Heart left ventricle (tissue), 13 donors: ENCODE data around the gene KRT40.

Experiments used
- POLR2A ChIP-seq, 2 donors: fragments of 450-650 bp; IDR thresholded peaks; one replicate each; pipeline ENCODE4 v1.6.1; 2017; ENCODE audit warnings: antibody characterized with exemption in 2 of 2, mild to moderate bottlenecking in 2 of 2, moderate library complexity in 2 of 2
- TF ChIP-seq, protein P1 (sequence below), 12 donors: fragments of 200-600 bp; sonication (generic) in 4 of 12; IDR thresholded peaks; one replicate each; pipeline versions ENCODE4 v1.5.0 to v1.8.0; 2018 to 2022; ENCODE audit warnings: antibody characterized with exemption in 12 of 12, mild to moderate bottlenecking in 5 of 12
- donor health status: ischemic (EF 13 %, LVEDD 7.1; RV severe dilation, severe dysfunction).
- donor health status: DM: no; HTN: yes; CAD: no.
- donor health status: DM: no; HTN: no; CAD: no.
- donor health status: ischemic (EF 25% LVEDD 6.9; RV normal size, moderate dysfunction).
- donor health status: ischemic (EF 25% LVEDD 5.7; RV mildly dilated, moderate dysfunction).
- donor health status: ischemic (EF 35%, LVEDD 5.7; RV mildly dilated, moderate dysfunction).
- donor health status: nonischemic (EF 11% LVEDD 7.7; RV severe dilation, severe dysfunction).
- donor health status: DM: yes; HTN: yes; CAD: no.
- donor health status: PGD.
- donor health status: ischemic (EF 29% LVEDD 5.4; RV normal size, mild dysfunction).
- donor health status: nonischemic (EF 23%, LVEDD 6.1; RV moderate dilation, normal function).

GRCh38 chr17:40967582-40967981, 16.5 kb downstream of the KRT40 start:
- TF ChIP-seq, protein P1, sequence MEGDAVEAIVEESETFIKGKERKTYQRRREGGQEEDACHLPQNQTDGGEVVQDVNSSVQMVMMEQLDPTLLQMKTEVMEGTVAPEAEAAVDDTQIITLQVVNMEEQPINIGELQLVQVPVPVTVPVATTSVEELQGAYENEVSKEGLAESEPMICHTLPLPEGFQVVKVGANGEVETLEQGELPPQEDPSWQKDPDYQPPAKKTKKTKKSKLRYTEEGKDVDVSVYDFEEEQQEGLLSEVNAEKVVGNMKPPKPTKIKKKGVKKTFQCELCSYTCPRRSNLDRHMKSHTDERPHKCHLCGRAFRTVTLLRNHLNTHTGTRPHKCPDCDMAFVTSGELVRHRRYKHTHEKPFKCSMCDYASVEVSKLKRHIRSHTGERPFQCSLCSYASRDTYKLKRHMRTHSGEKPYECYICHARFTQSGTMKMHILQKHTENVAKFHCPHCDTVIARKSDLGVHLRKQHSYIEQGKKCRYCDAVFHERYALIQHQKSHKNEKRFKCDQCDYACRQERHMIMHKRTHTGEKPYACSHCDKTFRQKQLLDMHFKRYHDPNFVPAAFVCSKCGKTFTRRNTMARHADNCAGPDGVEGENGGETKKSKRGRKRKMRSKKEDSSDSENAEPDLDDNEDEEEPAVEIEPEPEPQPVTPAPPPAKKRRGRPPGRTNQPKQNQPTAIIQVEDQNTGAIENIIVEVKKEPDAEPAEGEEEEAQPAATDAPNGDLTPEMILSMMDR (IDR thresholded peaks at IDR 0.05), result no peak
- TF ChIP-seq POLR2A (IDR thresholded peaks at IDR 0.05), result no peak
